Measurements from ENCODE around the gene TFPT.

DNA sequence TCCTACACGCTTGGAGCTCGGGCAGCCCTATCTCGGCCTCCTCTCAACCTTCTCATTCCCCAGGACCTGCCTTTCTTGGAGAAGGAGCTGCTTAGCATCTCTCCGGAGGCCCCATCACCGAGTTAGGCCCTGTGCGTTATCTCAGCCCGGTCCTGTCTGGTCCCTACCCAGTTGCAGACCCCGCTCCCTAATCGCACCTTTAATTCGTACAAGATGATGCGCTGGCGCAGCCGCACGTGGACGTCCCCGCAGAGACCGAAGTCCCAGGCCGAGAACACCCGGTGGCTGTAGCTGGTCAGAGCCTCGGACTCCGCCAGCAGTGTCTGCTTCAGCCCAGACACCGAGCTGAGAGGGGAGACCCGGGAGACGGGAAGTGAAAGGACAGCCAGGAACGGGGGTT is 49.8 kb upstream of the TFPT start:
- TF ChIP-seq ZNF384 (IDR thresholded peaks at IDR 0.05) (no peak), ELF4 (IDR thresholded peaks at IDR 0.05) (no peak), SUZ12 (IDR thresholded peaks at IDR 0.05) (no peak)
